Measurements from ENCODE around the gene SLC7A9.
"Not testable (repeated sequence)": the region's sequence is repeated elsewhere in the genome, so short reads cannot be mapped to it uniquely, and the experiment has no call there.

SLC7A9 gene

GRCh38 chr19:32881766-32882165 is 12.2 kb upstream of the SLC7A9 start:
- no peak for DNase-seq (ENCODE audit: low read depth)

DNA sequence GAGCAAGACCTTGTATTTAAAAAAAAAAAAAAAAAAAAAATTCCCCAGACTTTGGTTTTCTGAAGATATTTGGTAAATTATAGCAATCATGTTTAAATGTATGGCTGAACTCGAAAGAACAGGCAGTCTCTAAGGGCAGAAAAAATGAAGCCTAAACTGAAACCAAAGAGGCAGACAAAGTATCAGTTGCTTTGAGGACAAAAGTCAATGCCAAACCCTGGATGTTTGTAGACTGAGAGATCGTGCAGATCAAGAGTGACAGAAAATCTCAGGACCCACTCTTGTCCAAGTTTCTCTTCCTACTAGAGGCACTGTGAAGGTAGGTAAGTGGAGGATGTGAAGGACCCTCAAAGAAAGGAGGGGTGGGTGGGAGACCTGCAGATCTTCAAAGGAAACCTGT is 11.1 kb upstream of the SLC7A9 start:
- DNase-seq (ENCODE audit: low read depth), result no peak

DNA sequence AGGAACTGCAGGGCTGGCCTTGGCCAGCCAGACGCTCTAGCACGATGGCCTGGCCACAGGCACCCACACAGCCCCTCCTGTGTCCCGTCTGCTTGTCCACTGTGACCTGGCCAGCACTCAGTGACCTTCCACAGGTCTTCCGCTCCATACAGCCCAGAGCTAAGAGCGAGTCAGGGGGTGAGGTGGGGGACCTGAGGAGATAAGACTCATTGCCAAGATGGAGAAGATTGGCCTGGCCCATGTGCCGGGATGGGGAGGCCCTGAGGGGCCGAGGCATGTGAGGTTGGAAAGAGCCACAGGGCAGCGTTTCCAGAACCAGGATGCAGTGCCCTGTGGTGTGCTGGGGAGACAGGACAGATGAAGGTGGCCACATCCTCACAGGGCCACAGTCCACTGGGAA is 10.2 kb upstream of the SLC7A9 start:
- DNase-seq (ENCODE audit: low read depth), result no peak

DNA sequence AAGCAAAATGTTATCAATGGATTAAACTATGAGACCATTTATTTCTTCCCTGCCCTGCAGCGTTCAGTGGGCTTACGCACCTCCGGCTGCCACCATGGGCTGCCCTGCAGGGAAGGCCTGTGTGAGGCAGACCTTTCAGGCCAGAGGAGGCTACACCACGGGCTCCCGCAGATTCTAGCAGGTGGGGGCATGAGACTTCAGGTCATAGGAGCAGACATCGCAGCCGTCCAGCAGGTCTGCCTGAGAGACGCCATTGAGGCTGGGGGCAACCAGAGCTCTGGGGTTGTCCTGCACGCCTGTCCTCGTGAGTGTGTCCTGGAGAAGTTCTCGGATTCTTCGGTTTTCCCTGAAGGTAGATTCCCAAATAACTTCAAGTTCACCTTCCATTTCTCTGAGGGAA is 9.4 kb upstream of the SLC7A9 start:
- DNase-seq (ENCODE audit: low read depth), result no peak

GRCh38 chr19:32877977-32878745 is 8.6 kb upstream of the SLC7A9 start:
- DNase-seq (ENCODE audit: low read depth), result no peak

DNA sequence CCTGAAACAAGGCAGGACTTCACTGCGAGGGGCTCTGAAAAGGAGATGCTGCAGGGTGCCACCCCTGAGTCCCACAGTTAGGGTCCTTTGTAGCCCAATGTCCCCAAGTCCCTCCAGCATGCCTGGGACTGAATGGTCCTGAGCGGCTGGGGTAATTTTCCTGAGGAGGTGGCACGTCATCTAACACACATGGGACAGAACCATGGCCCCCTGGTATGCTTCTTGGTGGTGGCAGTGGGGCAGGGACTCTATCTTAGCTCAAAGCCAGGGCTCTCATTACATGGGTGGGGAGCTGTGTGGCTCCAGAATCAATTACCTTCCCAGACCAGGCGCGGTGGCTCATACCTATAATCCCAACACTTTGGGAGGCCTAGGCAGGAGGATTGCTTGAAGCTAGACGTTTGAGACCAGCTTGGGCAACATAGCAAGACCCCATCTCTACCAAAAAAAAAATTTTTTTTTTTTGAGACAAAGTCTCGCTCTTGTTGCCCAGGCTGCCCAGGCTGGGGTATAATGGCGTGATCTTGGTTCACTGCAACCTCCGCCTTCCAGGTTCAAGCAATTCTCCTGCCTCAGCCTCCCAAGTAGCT is 7.9 kb upstream of the SLC7A9 start:
- DNase-seq (ENCODE audit: low read depth), result no peak

- DNase-seq (ENCODE audit: low read depth), result no peak
Observed at GRCh38 chr19:32876919-32877285, 7.3 kb upstream of the SLC7A9 start.

DNA sequence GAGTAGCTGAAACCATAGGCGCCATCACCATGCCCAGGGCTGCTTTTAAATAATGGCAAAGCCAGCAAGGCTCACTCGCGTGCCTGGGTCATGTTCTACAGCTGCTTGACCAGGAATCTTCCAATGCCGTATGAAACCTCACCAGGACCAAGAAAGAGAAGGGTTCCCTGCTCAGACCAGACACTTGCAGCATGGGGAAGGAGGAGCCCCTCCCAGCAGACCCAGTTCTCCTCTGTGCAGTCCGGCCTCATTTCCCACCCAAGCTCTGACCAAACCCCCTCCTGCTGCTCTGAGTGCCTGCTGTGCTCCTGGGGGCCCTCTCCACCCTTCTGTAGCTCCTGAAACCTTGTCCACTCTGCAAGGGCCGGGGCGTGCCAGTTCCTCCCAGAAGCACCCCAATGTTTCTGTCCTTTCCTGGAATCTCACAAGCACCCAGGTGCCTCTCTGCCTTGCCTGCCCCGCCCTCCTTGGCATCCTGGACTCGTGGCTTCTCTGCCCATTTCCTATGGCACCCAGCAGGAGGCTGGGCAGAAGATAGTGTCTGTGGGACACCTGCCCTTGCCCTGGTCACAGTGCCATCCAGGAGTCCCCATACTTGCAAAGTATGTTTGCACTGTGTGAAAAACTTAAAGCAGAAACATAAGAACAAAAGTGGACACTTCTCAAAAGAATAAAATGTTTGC is 6.8 kb upstream of the SLC7A9 start:
- DNase-seq (ENCODE audit: low read depth), result no peak

- no peak for DNase-seq (ENCODE audit: low read depth)
Observed at GRCh38 chr19:32875428-32875827, 5.9 kb upstream of the SLC7A9 start.

- DNase-seq (ENCODE audit: low read depth), result no peak
Observed at GRCh38 chr19:32874605-32875004, 5.0 kb upstream of the SLC7A9 start.

DNA sequence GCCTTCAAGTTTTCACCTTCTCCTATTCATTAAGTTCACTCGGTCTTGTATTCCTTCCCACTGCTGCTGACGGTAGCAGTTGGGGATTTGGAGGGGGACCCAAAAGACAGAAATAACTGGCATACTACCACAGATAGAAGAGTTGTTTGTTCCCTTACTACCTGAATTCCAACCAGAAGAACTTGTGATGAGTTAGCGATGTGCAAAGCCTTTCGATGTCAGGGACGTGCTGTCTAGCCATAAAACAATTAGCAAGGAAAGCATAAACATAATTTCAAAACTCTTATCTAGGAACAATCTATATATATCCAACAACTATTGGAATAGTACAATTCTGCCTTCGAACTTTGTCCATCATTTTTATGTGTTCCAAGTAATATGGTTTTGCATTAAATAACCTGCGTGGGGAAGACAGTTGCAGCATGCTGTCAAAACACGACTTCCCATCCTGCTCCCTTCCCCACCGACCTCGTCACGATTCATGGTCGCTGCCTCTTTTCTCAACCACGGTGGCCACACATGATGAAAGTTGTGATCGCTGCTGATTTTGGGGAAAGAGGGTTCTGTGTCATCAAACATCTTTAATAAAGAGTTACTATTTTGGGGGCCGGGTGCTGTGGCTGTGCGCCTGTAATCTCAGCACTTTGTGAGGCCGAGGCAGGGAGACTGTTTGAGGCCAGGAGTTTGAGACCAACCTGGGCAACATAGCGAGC is 3.8 kb upstream of the SLC7A9 start:
- no peak for DNase-seq (ENCODE audit: low read depth)

DNA sequence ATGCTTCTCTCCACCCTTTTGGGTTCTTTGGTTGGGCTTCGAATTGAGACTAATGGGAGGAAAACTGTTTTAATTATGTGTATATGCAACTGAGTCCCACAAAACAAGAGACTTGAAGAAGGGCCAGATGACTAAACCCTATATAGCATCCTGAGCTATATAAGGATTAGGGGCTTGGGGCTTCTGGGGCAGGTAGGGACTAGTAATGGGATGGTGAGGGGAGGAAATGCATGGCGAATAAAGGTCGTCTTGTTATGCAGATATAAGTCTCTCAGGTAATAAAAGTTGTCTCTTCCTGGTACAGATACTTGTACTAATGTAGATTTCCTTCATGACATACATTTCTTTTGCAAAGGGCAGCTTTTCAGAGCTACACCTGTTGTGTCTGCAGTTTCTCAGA is 2.8 kb upstream of the SLC7A9 start:
- no peak for DNase-seq (ENCODE audit: low read depth)

GRCh38 chr19:32870981-32871451 is 1.4 kb upstream of the SLC7A9 start:
- DNase-seq (ENCODE audit: low read depth), result no peak

- DNase-seq (ENCODE audit: low read depth), result no peak
Observed at GRCh38 chr19:32869966-32870573, 503 bp upstream of the SLC7A9 start.

- DNase-seq (ENCODE audit: low read depth), result no peak
Observed at GRCh38 chr19:32868206-32868950, 1.2 kb downstream of the SLC7A9 start.

GRCh38 chr19:32867436-32867835 is 2.1 kb downstream of the SLC7A9 start:
- not testable (repeated sequence) for DNase-seq (ENCODE audit: low read depth)

- DNase-seq (ENCODE audit: low read depth), result no peak
Observed at GRCh38 chr19:32866564-32867265, 2.9 kb downstream of the SLC7A9 start.

DNA sequence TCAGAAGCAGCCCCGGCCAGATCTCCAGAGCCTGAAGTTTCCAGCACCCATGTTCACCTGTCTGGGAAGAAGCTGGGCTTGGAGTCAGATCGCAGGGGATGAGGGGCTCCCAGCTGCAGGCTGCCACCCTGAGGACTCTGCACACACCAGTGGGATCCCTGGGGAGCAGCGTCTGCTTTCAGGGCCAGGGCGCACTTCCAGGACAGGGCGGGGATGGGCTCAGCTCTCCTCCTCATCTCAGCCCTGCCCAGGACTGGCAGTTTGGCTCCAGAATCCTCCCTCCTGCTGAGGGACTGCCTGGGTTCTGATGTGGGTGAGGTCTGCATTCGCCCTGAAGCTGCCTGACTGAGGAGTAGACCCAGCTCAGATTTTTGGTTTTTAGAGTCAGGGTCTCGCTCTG is 3.5 kb downstream of the SLC7A9 start:
- DNase-seq (ENCODE audit: low read depth), result no peak

- DNase-seq (ENCODE audit: low read depth), result no peak
Observed at GRCh38 chr19:32865326-32865725, 4.2 kb downstream of the SLC7A9 start.

GRCh38 chr19:32864318-32865007 is 5.1 kb downstream of the SLC7A9 start:
- no peak for DNase-seq (ENCODE audit: low read depth)
